Keratinocyte (primary cell): ENCODE measurements around the gene MAPKAPK3. TPM values are rescaled to one million over a fixed set of nuclear protein-coding genes. Genes with fewer than 3 reads are reported as not detected.

ENCODE experiments used
- DNase-seq: peaks from one replicate; pipeline ENCODE4 v3.0.0-alpha.2; 2011; ENCODE audit warnings: low read depth, missing footprints, low spot score
- FAIRE-seq: peaks from 2 replicates; lab custom pipeline; 2011; peaks lifted over from hg19 to GRCh38; lab: Jason Lieb, UNC
- H2AFZ ChIP-seq: 2 replicates; pipeline ENCODE4 v1.6.0; 2012; ENCODE audit warnings: low read length, control low read depth, inconsistent platforms; ENCODE audit not compliant: control insufficient read depth
- H3K27ac ChIP-seq: 2 replicates; pipeline ENCODE4 v1.5.1; 2011; ENCODE audit warnings: low read length; ENCODE audit not compliant: control insufficient read depth, insufficient read depth
- H3K27me3 ChIP-seq: 3 replicates; pipeline ENCODE4 v1.6.0; 2011; ENCODE audit warnings: low read length; ENCODE audit not compliant: control insufficient read depth, insufficient read depth; ENCODE audit errors: extremely low read depth
- H3K36me3 ChIP-seq, 2 experiments: 2 replicates in 1 of 2; 3 replicates in 1 of 2; pipeline ENCODE4 v1.5.1; 2011; ENCODE audit warnings: low read length in 2 of 2, mild to moderate bottlenecking in 1 of 2; ENCODE audit not compliant: control insufficient read depth in 2 of 2, insufficient read depth in 2 of 2; ENCODE audit errors: extremely low read depth in 1 of 2
- H3K4me1 ChIP-seq: 3 replicates; pipeline ENCODE4 v1.5.1; 2011; ENCODE audit warnings: low read length; ENCODE audit not compliant: control insufficient read depth, insufficient read depth; ENCODE audit errors: extremely low read depth
- H3K4me2 ChIP-seq: 3 replicates; pipeline ENCODE4 v1.6.0; 2011; ENCODE audit warnings: low read depth, low read length; ENCODE audit not compliant: control insufficient read depth, insufficient read depth; ENCODE audit errors: extremely low read depth
- H3K4me3 ChIP-seq, 3 experiments: fragments of 200-600 bp in 1 of 3; sonication (generic) in 1 of 3; 2 replicates in 2 of 3; 3 replicates in 1 of 3; pipeline ENCODE4 v1.5.1; 2011 to 2016; ENCODE audit warnings: low read length in 3 of 3, mild to moderate bottlenecking in 3 of 3, control low read depth in 2 of 3, inconsistent platforms in 1 of 3, low read depth in 1 of 3, mixed read lengths in 1 of 3, mixed run types in 1 of 3, moderate library complexity in 1 of 3; ENCODE audit not compliant: control insufficient read depth in 2 of 3, insufficient read depth in 2 of 3; ENCODE audit errors: extremely low read depth in 1 of 3
- H3K79me2 ChIP-seq: 2 replicates; pipeline ENCODE4 v1.6.0; 2012; ENCODE audit warnings: low read length; ENCODE audit not compliant: control insufficient read depth, insufficient read depth
- H3K9ac ChIP-seq: 3 replicates; pipeline ENCODE4 v1.6.0; 2011; ENCODE audit warnings: low read length; ENCODE audit not compliant: control insufficient read depth, insufficient read depth; ENCODE audit errors: extremely low read depth
- H3K9me1 ChIP-seq: 3 replicates; pipeline ENCODE4 v1.6.0; 2011; ENCODE audit warnings: low read length; ENCODE audit not compliant: control insufficient read depth, insufficient read depth; ENCODE audit errors: extremely low read depth
- H3K9me3 ChIP-seq: 2 replicates; pipeline ENCODE4 v1.5.1; 2012; ENCODE audit warnings: low read depth, low read length; ENCODE audit not compliant: control insufficient read depth
- H4K20me1 ChIP-seq: 3 replicates; pipeline ENCODE4 v1.6.0; 2011; ENCODE audit warnings: low read length; ENCODE audit not compliant: control insufficient read depth, insufficient read depth; ENCODE audit errors: extremely low read depth
- CTCF ChIP-seq, 3 experiments: IDR thresholded peaks in 1 of 3; conservative IDR thresholded peaks in 1 of 3; optimal IDR thresholded peaks in 1 of 3; 2 replicates in 2 of 3; 3 replicates in 1 of 3; pipeline versions ENCODE3 to v1.5.1; 2011; ENCODE audit warnings: low read length in 3 of 3, mild to moderate bottlenecking in 3 of 3, moderate library complexity in 2 of 3, control low read depth in 1 of 3, inconsistent platforms in 1 of 3; ENCODE audit not compliant: insufficient read depth in 2 of 3; ENCODE audit errors: extremely low read depth in 1 of 3
- EZH2 ChIP-seq: IDR thresholded peaks from one replicate; pipeline ENCODE4 v1.6.1; 2012; ENCODE audit warnings: inconsistent platforms, mild to moderate bottlenecking, low read length, moderate library complexity
- dilution Hi-C: fragments of 300-500 bp; cut with MboI; formaldehyde crosslinking; loops from one replicate; pipeline ENCODE4 v1.7.0; 2020; ENCODE audit warnings: low sequenced_read_pairs; ENCODE audit not compliant: extremely low pct_ligation_motif_present
- polyA plus RNA-seq, 5 experiments: library from polyadenylated mRNA; depleted of rRNA in 3 of 5; stranded (reverse) in 3 of 5; stranded (forward) in 1 of 5; unstranded in 1 of 5; fragments of >200 nt; gene quantifications; 1 replicate in 1 of 5; 2 replicates in 3 of 5; 3 replicates in 1 of 5; pipeline versions ENCODE4 v1.2.1 to v1.2.3, GENCODE V29; 2011 to 2012; ENCODE audit warnings: missing spikeins in 2 of 5, low read depth in 1 of 5, low replicate concordance in 1 of 5

Gene MAPKAPK3
- polyA plus RNA-seq, 1 donor (not counting 4 experiments of a cell fraction or from before 2014, with no cell fraction given): 134 TPM

- peaks cover 39% of the 10 kb centered on the region for H3K79me2 ChIP-seq
- H2AFZ ChIP-seq: no peak overlapping the region
- H3K9me3 ChIP-seq: no peaks in the 10 kb centered on the region
- peaks cover 22% of the 10 kb centered on the region for H3K4me1 ChIP-seq
- H3K9ac ChIP-seq: peak overlapping the region; percentile 7
- no peak overlapping the region for H3K4me3 ChIP-seq
- DNase-seq (no peak), FAIRE-seq (peak; percentile 65)
- H3K27me3 ChIP-seq: no peaks in the 10 kb centered on the region
- peak overlapping the region; percentile 57 for H3K4me2 ChIP-seq
- TF ChIP-seq CTCF (optimal IDR thresholded peaks at IDR 0.05 in 1 of 3, IDR thresholded peaks at IDR 0.05 in 1 of 3, conservative IDR thresholded peaks at IDR 0.05 in 1 of 3; ENCODE audit: extremely low read depth in 1 of 3, insufficient read depth in 2 of 3, low read length in 3 of 3): no peak
- TF ChIP-seq EZH2: no peak
- no peaks in the 10 kb centered on the region for H4K20me1 ChIP-seq
- H3K27ac ChIP-seq: peak overlapping the region; percentile 28
- peaks cover 29 to 31% of the 10 kb centered on the region in 2 experiments for H3K36me3 ChIP-seq
- H3K9me1 ChIP-seq: peaks cover 5% of the 10 kb centered on the region
- dilution Hi-C loops: no loop called here
Observed at GRCh38 chr3:50639055-50639494, 22.1 kb downstream of the MAPKAPK3 start.

GRCh38 chr3:50642382-50642781 lies 25.4 kb downstream of the MAPKAPK3 start:
- no peak overlapping the region for H3K4me2 ChIP-seq
- H3K79me2 ChIP-seq: peaks cover 16% of the 10 kb centered on the region
- H4K20me1 ChIP-seq: no peaks in the 10 kb centered on the region
- H2AFZ ChIP-seq: no peak overlapping the region
- H3K4me1 ChIP-seq: peaks cover 22% of the 10 kb centered on the region
- no peaks in the 10 kb centered on the region for H3K27me3 ChIP-seq
- dilution Hi-C loops: no loop called here
- H3K36me3 ChIP-seq: peaks cover 42 to 61% of the 10 kb centered on the region in 2 experiments
- H3K9ac ChIP-seq: no peak overlapping the region
- no peaks in the 10 kb centered on the region for H3K9me3 ChIP-seq
- no peak overlapping the region for H3K4me3 ChIP-seq
- TF ChIP-seq CTCF (optimal IDR thresholded peaks at IDR 0.05 in 1 of 3, IDR thresholded peaks at IDR 0.05 in 1 of 3, conservative IDR thresholded peaks at IDR 0.05 in 1 of 3; ENCODE audit: extremely low read depth in 1 of 3, insufficient read depth in 2 of 3, low read length in 3 of 3) (no peak), EZH2 (no peak)
- DNase-seq (no peak), FAIRE-seq (no peak)
- H3K9me1 ChIP-seq: peaks cover 5% of the 10 kb centered on the region
- H3K27ac ChIP-seq: no peak overlapping the region
